ENCODE measurements around the gene PLXNB2. TPM values are rescaled to one million over a fixed set of nuclear protein-coding genes. Genes with fewer than 3 reads are reported as not detected.

The PLXNB2 gene
- total and polyA plus RNA-seq, 3 donors from 2014 or later = 98.0 to 243 (median 219) TPM

GRCh38 chr22:50314455-50315288, 7.2 kb upstream of the PLXNB2 start:
- WGBS, 2 donors = 81 to 88% methylated on average over 23 to 32 of the region's 33 CpGs
- no peak overlapping the region for H3K4me3 ChIP-seq
- no peak for TF ChIP-seq CTCF (IDR thresholded peaks at IDR 0.05)
- TF ChIP-seq POLR2A (IDR thresholded peaks at IDR 0.05) = no peak
- no peaks in the 10 kb centered on the region for H3K36me3 ChIP-seq (ENCODE audit: low read depth, missing control alignments)
- H3K4me1 ChIP-seq = peaks cover under 1% of the 10 kb centered on the region
- no peaks in the 10 kb centered on the region for H3K9me3 ChIP-seq
- intact Hi-C loops (cut with DNase I; ENCODE audit: low total_unique reads) = no loop called here
- no peaks in the 10 kb centered on the region for H3K27me3 ChIP-seq
- DNase-seq = no peak
- no peak overlapping the region for H3K27ac ChIP-seq

- intact Hi-C loops (cut with DNase I; ENCODE audit: low total_unique reads) = no loop called here
- H3K4me3 ChIP-seq = no peak overlapping the region
- DNase-seq = no peak
Measured at GRCh38 chr22:50314081-50314454, 6.6 kb upstream of the PLXNB2 start.

GRCh38 chr22:50313600-50313999, 6.2 kb upstream of the PLXNB2 start:
- peaks cover 11% of the 10 kb centered on the region for H3K4me1 ChIP-seq
- H3K27ac ChIP-seq = no peak overlapping the region
- TF ChIP-seq CTCF (IDR thresholded peaks at IDR 0.05) (no peak), POLR2A (IDR thresholded peaks at IDR 0.05) (no peak)
- H3K4me3 ChIP-seq = no peak overlapping the region
- 83 to 99% methylated on average over 7 to 8 of the region's 17 CpGs for WGBS, 2 donors
- intact Hi-C loops (cut with DNase I; ENCODE audit: low total_unique reads) = no loop called here
- H3K27me3 ChIP-seq = no peaks in the 10 kb centered on the region
- no peaks in the 10 kb centered on the region for H3K9me3 ChIP-seq
- no peak for DNase-seq
- H3K36me3 ChIP-seq (ENCODE audit: low read depth, missing control alignments) = no peaks in the 10 kb centered on the region

More at GRCh38 chr22:50314081-50314454, 6.6 kb upstream of the PLXNB2 start:
- Histone ChIP-seq H3K9me3 (no peaks in the 10 kb centered on the region), H3K27ac (no peak overlapping the region), H3K36me3 (ENCODE audit: low read depth, missing control alignments) (no peaks in the 10 kb centered on the region), H3K27me3 (no peaks in the 10 kb centered on the region), H3K4me1 (peaks cover 6% of the 10 kb centered on the region)
- TF ChIP-seq POLR2A (IDR thresholded peaks at IDR 0.05) = no peak
- TF ChIP-seq CTCF (IDR thresholded peaks at IDR 0.05) = no peak
- 65 to 82% methylated on average over 9 to 14 of the region's 14 CpGs for WGBS, 2 donors

GRCh38 chr22:50313021-50313420, 5.6 kb upstream of the PLXNB2 start:
- intact Hi-C loops (cut with DNase I; ENCODE audit: low total_unique reads) = no loop called here
- Histone ChIP-seq H3K4me1 (peaks cover 17% of the 10 kb centered on the region), H3K27ac (no peak overlapping the region), H3K27me3 (no peaks in the 10 kb centered on the region), H3K4me3 (no peak overlapping the region), H3K36me3 (ENCODE audit: low read depth, missing control alignments) (no peaks in the 10 kb centered on the region), H3K9me3 (no peaks in the 10 kb centered on the region)
- TF ChIP-seq CTCF (IDR thresholded peaks at IDR 0.05) = no peak
- 93 to 100% methylated on average over 2 to 7 of the region's 7 CpGs for WGBS, 2 donors
- DNase-seq = no peak

GRCh38 chr22:50312371-50312770, 4.9 kb upstream of the PLXNB2 start:
- TF ChIP-seq POLR2A (IDR thresholded peaks at IDR 0.05) = no peak
- no peak for TF ChIP-seq CTCF (IDR thresholded peaks at IDR 0.05)
- Histone ChIP-seq H3K4me3 (no peak overlapping the region), H3K36me3 (ENCODE audit: low read depth, missing control alignments) (no peaks in the 10 kb centered on the region), H3K4me1 (peaks cover 20% of the 10 kb centered on the region), H3K27ac (no peak overlapping the region), H3K9me3 (no peaks in the 10 kb centered on the region), H3K27me3 (no peaks in the 10 kb centered on the region)
- WGBS, 2 donors = 91 to 100% methylated on average over 3 to 9 of the region's 12 CpGs
- no peak for DNase-seq
- intact Hi-C loops (cut with DNase I; ENCODE audit: low total_unique reads) = no loop called here
